Neural progenitor cell (in vitro differentiated cells): ENCODE data around the gene MRPS16. TPM values are rescaled to one million over a fixed set of nuclear protein-coding genes. Genes with fewer than 3 reads are reported as not detected.

Source experiments
- DNase-seq: peaks from one replicate; pipeline ENCODE4 v3.0.0-alpha.2; 2016; ENCODE audit warnings: low spot score
- H2AFZ ChIP-seq: fragments of 200-600 bp; sonication (generic); replicated peaks from 2 replicates; pipeline ENCODE4 v1.6.1; 2016; ENCODE audit warnings: antibody characterized with exemption
- H3F3A ChIP-seq: fragments of 200-600 bp; sonication (generic); 2 replicates; pipeline ENCODE4 v1.6.1; 2016; ENCODE audit warnings: antibody characterized with exemption, low read depth
- H3K27ac ChIP-seq: fragments of 200-600 bp; sonication (generic); 2 replicates; pipeline ENCODE4 v1.5.1; 2016; ENCODE audit warnings: mild to moderate bottlenecking
- H3K27me3 ChIP-seq: fragments of 200-600 bp; sonication (generic); 2 replicates; pipeline ENCODE4 v1.6.1; 2016; ENCODE audit warnings: mild to moderate bottlenecking, moderate library complexity
- H3K36me3 ChIP-seq: fragments of 200-600 bp; sonication (generic); 2 replicates; pipeline ENCODE4 v1.5.1; 2016
- H3K4me1 ChIP-seq: fragments of 200-600 bp; sonication (generic); 2 replicates; pipeline ENCODE4 v1.6.1; 2016; ENCODE audit warnings: mixed run types
- H3K4me2 ChIP-seq: fragments of 200-600 bp; sonication (generic); 2 replicates; pipeline ENCODE4 v1.6.1; 2016
- H3K4me3 ChIP-seq: fragments of 200-600 bp; sonication (generic); 2 replicates; pipeline ENCODE4 v1.5.1; 2016
- H3K79me2 ChIP-seq: fragments of 200-600 bp; sonication (generic); 2 replicates; pipeline ENCODE4 v1.6.1; 2016; ENCODE audit warnings: low read depth
- H3K9ac ChIP-seq: fragments of 200-600 bp; sonication (generic); 2 replicates; pipeline ENCODE4 v1.6.1; 2016
- H3K9me3 ChIP-seq: fragments of 200-600 bp; sonication (generic); 2 replicates; pipeline ENCODE4 v1.5.1; 2016; ENCODE audit warnings: low read depth
- H4K20me1 ChIP-seq: fragments of 200-600 bp; sonication (generic); 2 replicates; pipeline ENCODE4 v1.6.1; 2016; ENCODE audit warnings: low read depth
- H3K27ac Mint-ChIP-seq: 3 replicates; pipeline ENCODE4 v1.8.0; 2021; ENCODE audit warnings: mixed read lengths
- H3K27me3 Mint-ChIP-seq: 2 replicates; pipeline ENCODE4 v1.8.0; 2022; ENCODE audit warnings: low read depth, mild to moderate bottlenecking, inconsistent platforms, moderate library complexity, mixed read lengths; ENCODE audit not compliant: insufficient read depth
- H3K36me3 Mint-ChIP-seq: 3 replicates; pipeline ENCODE4 v1.8.0; 2021; ENCODE audit warnings: mixed read lengths
- H3K4me1 Mint-ChIP-seq: 3 replicates; pipeline ENCODE4 v1.8.0; 2021; ENCODE audit warnings: mixed read lengths
- H3K4me3 Mint-ChIP-seq: 3 replicates; pipeline ENCODE4 v1.8.0; 2021; ENCODE audit warnings: mild to moderate bottlenecking, moderate library complexity, mixed read lengths
- H3K9me3 Mint-ChIP-seq: 3 replicates; pipeline ENCODE4 v1.8.0; 2020; ENCODE audit warnings: mixed read lengths
- CTCF ChIP-seq: fragments of 200-600 bp; sonication (generic); IDR thresholded peaks from 2 replicates; pipeline ENCODE4 v1.5.1; 2017; ENCODE audit warnings: antibody characterized with exemption, mild to moderate bottlenecking
- EZH2 ChIP-seq: fragments of 200-600 bp; sonication (generic); IDR thresholded peaks from 2 replicates; pipeline ENCODE4 v1.6.1; 2017; ENCODE audit warnings: antibody characterized with exemption, mild to moderate bottlenecking, moderate library complexity
- EZH2phosphoT487 ChIP-seq: fragments of 200-600 bp; sonication (generic); IDR thresholded peaks from 2 replicates; pipeline ENCODE4 v1.6.1; 2017; ENCODE audit warnings: antibody characterized with exemption
- total RNA-seq: library from RNA; depleted of rRNA; stranded (reverse); fragments of >200 nt; gene quantifications from 2 replicates; pipeline ENCODE4 v1.2.3, GENCODE V29; 2015; ENCODE audit warnings: low replicate concordance

MRPS16 gene
- total RNA-seq = 77.0 and 82.3 TPM in 2 replicates

GRCh38 chr10:73252445-73253224 is at the start of gene MRPS16:
Gene MRPS16, minus strand, starts transcription at chr10:73252644. Its CDS starts 162 bp downstream, at chr10:73252482.
- H3K79me2 ChIP-seq = peaks cover 66% of the 10 kb centered on the region
- H3K9me3 Mint-ChIP-seq = no peaks in the 10 kb centered on the region

GRCh38 chr10:73296946-73297345 is 44.5 kb upstream of the MRPS16 start:
- H3K27me3 ChIP-seq = peaks cover 4% of the 10 kb centered on the region
- H2AFZ ChIP-seq = no peak overlapping the region
- Mint-ChIP-seq H3K36me3 (no peaks in the 10 kb centered on the region), H3K4me1 (no peaks in the 10 kb centered on the region), H3K4me3 (no peak overlapping the region), H3K27me3 (no peaks in the 10 kb centered on the region), H3K27ac (no peak overlapping the region), H3K9me3 (no peaks in the 10 kb centered on the region)
- H3K9ac ChIP-seq = no peak overlapping the region
- no peaks in the 10 kb centered on the region for H3K36me3 ChIP-seq
- no peaks in the 10 kb centered on the region for H3K9me3 ChIP-seq
- no peak overlapping the region for H3K4me2 ChIP-seq
- H3K79me2 ChIP-seq = no peaks in the 10 kb centered on the region
- no peak overlapping the region for H3K4me3 ChIP-seq
- DNase-seq = no peak
- TF ChIP-seq CTCF (no peak), EZH2 (no peak), EZH2phosphoT487 (no peak)
- H3F3A ChIP-seq = no peaks in the 10 kb centered on the region
- H4K20me1 ChIP-seq = no peaks in the 10 kb centered on the region
- no peak overlapping the region for H3K27ac ChIP-seq
- H3K4me1 ChIP-seq = no peaks in the 10 kb centered on the region

More at GRCh38 chr10:73252445-73253224, at the start of gene MRPS16:
- Mint-ChIP-seq H3K4me1 (peaks cover 31% of the 10 kb centered on the region), H3K27ac (peak within 1 kb of the TSS; percentile 97), H3K36me3 (peaks cover 9% of the 10 kb centered on the region), H3K4me3 (peak within 1 kb of the TSS; percentile 98), H3K27me3 (peaks cover 4% of the 10 kb centered on the region)
- H3K36me3 ChIP-seq = peaks cover 5% of the 10 kb centered on the region
- no peaks in the 10 kb centered on the region for H4K20me1 ChIP-seq
- H3K4me2 ChIP-seq = peak within 1 kb of the TSS; percentile 99
- H3F3A ChIP-seq = peaks cover 38% of the 10 kb centered on the region
- no peaks in the 10 kb centered on the region for H3K9me3 ChIP-seq
- DNase-seq = peak; percentile 97
- H2AFZ ChIP-seq = peak within 1 kb of the TSS; percentile 84
- peak within 1 kb of the TSS; percentile 94 for H3K9ac ChIP-seq
- peaks cover 17% of the 10 kb centered on the region for H3K4me1 ChIP-seq
- H3K4me3 ChIP-seq = peak within 1 kb of the TSS; percentile 88
- H3K27me3 ChIP-seq = no peaks in the 10 kb centered on the region
- peak within 1 kb of the TSS; percentile 79 for H3K27ac ChIP-seq
- TF ChIP-seq EZH2 (no peak), EZH2phosphoT487 (no peak), CTCF (no peak)

- Histone ChIP-seq H3K4me2 (no peak overlapping the region), H3F3A (no peaks in the 10 kb centered on the region), H3K27me3 (peaks cover 4% of the 10 kb centered on the region), H4K20me1 (no peaks in the 10 kb centered on the region), H3K27ac (no peak overlapping the region), H3K4me3 (no peak overlapping the region), H3K9ac (no peak overlapping the region), H2AFZ (no peak overlapping the region), H3K9me3 (no peaks in the 10 kb centered on the region), H3K36me3 (no peaks in the 10 kb centered on the region), H3K4me1 (no peaks in the 10 kb centered on the region), H3K79me2 (no peaks in the 10 kb centered on the region)
- TF ChIP-seq EZH2 (no peak), CTCF (no peak), EZH2phosphoT487 (no peak)
- no peaks in the 10 kb centered on the region for H3K36me3 Mint-ChIP-seq
- H3K4me1 Mint-ChIP-seq = no peaks in the 10 kb centered on the region
- H3K4me3 Mint-ChIP-seq = no peak overlapping the region
- H3K9me3 Mint-ChIP-seq = no peaks in the 10 kb centered on the region
- H3K27me3 Mint-ChIP-seq = no peaks in the 10 kb centered on the region
- no peak overlapping the region for H3K27ac Mint-ChIP-seq
- no peak for DNase-seq
Measured at GRCh38 chr10:73293461-73293860, 41.0 kb upstream of the MRPS16 start.
